ENCODE data around the gene GALK1. TPM values are rescaled to one million over a fixed set of nuclear protein-coding genes. Genes with fewer than 3 reads are reported as not detected.

Gene GALK1
- total and polyA plus RNA-seq, 2 of the 13 experiments (the other 11 are each of a cell fraction or from before 2014, with no cell fraction given), result 59.9 to 93.6 TPM

DNA sequence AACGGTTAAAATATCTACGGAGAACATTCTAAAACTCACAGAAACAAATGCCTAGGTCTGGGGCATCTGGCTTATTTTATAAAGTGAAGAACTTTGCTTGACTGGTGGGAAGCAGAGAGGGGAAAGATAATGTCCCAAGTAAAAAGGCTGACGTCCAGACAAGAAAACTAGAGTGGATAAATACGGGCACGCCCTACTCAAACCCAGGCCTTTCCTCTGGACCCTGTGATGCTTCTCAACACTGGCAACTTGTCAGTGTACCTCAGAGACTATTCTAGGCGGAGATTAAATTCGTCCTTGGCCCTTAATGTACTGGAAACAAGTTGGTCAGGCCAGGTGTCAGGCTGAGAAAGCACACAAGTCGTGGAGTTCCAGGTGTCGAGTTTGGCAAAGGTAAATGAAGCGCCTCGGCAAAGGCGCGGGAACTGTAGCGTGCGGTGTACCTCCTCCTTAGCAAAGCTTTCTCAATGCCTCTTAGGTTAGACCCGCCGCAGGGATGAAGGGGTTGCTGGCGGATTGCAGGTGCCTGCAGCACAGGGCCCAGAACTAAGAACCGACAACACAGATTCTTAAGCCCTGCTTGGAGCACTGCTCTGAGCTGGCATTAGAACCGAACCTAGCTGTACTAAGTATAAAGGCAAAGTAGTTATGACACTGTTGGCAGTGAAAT, 18.9 kb upstream of the GALK1 start (continued):
- TF ChIP-seq, protein P1, sequence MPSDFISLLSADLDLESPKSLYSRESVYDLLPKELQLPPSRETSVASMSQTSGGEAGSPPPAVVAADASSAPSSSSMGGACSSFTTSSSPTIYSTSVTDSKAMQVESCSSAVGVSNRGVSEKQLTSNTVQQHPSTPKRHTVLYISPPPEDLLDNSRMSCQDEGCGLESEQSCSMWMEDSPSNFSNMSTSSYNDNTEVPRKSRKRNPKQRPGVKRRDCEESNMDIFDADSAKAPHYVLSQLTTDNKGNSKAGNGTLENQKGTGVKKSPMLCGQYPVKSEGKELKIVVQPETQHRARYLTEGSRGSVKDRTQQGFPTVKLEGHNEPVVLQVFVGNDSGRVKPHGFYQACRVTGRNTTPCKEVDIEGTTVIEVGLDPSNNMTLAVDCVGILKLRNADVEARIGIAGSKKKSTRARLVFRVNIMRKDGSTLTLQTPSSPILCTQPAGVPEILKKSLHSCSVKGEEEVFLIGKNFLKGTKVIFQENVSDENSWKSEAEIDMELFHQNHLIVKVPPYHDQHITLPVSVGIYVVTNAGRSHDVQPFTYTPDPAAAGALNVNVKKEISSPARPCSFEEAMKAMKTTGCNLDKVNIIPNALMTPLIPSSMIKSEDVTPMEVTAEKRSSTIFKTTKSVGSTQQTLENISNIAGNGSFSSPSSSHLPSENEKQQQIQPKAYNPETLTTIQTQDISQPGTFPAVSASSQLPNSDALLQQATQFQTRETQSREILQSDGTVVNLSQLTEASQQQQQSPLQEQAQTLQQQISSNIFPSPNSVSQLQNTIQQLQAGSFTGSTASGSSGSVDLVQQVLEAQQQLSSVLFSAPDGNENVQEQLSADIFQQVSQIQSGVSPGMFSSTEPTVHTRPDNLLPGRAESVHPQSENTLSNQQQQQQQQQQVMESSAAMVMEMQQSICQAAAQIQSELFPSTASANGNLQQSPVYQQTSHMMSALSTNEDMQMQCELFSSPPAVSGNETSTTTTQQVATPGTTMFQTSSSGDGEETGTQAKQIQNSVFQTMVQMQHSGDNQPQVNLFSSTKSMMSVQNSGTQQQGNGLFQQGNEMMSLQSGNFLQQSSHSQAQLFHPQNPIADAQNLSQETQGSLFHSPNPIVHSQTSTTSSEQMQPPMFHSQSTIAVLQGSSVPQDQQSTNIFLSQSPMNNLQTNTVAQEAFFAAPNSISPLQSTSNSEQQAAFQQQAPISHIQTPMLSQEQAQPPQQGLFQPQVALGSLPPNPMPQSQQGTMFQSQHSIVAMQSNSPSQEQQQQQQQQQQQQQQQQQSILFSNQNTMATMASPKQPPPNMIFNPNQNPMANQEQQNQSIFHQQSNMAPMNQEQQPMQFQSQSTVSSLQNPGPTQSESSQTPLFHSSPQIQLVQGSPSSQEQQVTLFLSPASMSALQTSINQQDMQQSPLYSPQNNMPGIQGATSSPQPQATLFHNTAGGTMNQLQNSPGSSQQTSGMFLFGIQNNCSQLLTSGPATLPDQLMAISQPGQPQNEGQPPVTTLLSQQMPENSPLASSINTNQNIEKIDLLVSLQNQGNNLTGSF (CRISPR knock-in tag; IDR thresholded peaks at IDR 0.05), result no peak
- TF ChIP-seq ZNF382 (CRISPR knock-in tag; IDR thresholded peaks at IDR 0.05; ENCODE audit: borderline replicate concordance) (no peak), ZFP82 (CRISPR knock-in tag; IDR thresholded peaks at IDR 0.05; ENCODE audit: borderline replicate concordance) (no peak), ZNF292 (CRISPR knock-in tag; IDR thresholded peaks at IDR 0.05; ENCODE audit: borderline replicate concordance, low read depth) (no peak), ZNF605 (CRISPR knock-in tag; IDR thresholded peaks at IDR 0.05) (peak; percentile 39; the same call in 1 of the 2 replicates), ZC3H4 (CRISPR knock-in tag; IDR thresholded peaks at IDR 0.05; ENCODE audit: borderline replicate concordance) (peak; percentile 91; the same call in 1 of the 2 replicates), ZNF598 (CRISPR knock-in tag; IDR thresholded peaks at IDR 0.05; ENCODE audit: borderline replicate concordance) (0 out of 2 replicates have a peak, but pooled peaks have one; percentile 13), ZNF20 (CRISPR knock-in tag; IDR thresholded peaks at IDR 0.05) (0 out of 2 replicates have a peak, but pooled peaks have one; percentile 61), ZNF251 (CRISPR knock-in tag; IDR thresholded peaks at IDR 0.05) (no peak), ZNF629 (CRISPR knock-in tag; conservative IDR thresholded peaks at IDR 0.05) (0 out of 2 replicates have a peak, but pooled peaks have one; percentile 5), RFX5 (IDR thresholded peaks at IDR 0.05; ENCODE audit: low read depth, low read length) (no peak), ZMYM2 (CRISPR knock-in tag; IDR thresholded peaks at IDR 0.05) (0 out of 2 replicates have a peak, but pooled peaks have one; percentile 41)
- TF ChIP-seq, protein P2, sequence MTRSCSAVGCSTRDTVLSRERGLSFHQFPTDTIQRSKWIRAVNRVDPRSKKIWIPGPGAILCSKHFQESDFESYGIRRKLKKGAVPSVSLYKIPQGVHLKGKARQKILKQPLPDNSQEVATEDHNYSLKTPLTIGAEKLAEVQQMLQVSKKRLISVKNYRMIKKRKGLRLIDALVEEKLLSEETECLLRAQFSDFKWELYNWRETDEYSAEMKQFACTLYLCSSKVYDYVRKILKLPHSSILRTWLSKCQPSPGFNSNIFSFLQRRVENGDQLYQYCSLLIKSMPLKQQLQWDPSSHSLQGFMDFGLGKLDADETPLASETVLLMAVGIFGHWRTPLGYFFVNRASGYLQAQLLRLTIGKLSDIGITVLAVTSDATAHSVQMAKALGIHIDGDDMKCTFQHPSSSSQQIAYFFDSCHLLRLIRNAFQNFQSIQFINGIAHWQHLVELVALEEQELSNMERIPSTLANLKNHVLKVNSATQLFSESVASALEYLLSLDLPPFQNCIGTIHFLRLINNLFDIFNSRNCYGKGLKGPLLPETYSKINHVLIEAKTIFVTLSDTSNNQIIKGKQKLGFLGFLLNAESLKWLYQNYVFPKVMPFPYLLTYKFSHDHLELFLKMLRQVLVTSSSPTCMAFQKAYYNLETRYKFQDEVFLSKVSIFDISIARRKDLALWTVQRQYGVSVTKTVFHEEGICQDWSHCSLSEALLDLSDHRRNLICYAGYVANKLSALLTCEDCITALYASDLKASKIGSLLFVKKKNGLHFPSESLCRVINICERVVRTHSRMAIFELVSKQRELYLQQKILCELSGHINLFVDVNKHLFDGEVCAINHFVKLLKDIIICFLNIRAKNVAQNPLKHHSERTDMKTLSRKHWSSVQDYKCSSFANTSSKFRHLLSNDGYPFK (CRISPR knock-in tag; IDR thresholded peaks at IDR 0.05; ENCODE audit: borderline replicate concordance), result 0 out of 2 replicates have a peak, but pooled peaks have one; percentile 9
- TF ChIP-seq, protein P3, sequence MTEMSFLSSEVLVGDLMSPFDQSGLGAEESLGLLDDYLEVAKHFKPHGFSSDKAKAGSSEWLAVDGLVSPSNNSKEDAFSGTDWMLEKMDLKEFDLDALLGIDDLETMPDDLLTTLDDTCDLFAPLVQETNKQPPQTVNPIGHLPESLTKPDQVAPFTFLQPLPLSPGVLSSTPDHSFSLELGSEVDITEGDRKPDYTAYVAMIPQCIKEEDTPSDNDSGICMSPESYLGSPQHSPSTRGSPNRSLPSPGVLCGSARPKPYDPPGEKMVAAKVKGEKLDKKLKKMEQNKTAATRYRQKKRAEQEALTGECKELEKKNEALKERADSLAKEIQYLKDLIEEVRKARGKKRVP (CRISPR knock-in tag; IDR thresholded peaks at IDR 0.05), result peak in 1 of 2 experiments; percentile 14; a peak in 1 of 4 replicates
- TF ChIP-seq, protein P4, sequence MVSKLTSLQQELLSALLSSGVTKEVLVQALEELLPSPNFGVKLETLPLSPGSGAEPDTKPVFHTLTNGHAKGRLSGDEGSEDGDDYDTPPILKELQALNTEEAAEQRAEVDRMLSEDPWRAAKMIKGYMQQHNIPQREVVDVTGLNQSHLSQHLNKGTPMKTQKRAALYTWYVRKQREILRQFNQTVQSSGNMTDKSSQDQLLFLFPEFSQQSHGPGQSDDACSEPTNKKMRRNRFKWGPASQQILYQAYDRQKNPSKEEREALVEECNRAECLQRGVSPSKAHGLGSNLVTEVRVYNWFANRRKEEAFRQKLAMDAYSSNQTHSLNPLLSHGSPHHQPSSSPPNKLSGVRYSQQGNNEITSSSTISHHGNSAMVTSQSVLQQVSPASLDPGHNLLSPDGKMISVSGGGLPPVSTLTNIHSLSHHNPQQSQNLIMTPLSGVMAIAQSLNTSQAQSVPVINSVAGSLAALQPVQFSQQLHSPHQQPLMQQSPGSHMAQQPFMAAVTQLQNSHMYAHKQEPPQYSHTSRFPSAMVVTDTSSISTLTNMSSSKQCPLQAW (CRISPR knock-in tag; IDR thresholded peaks at IDR 0.05), result no peak
- TF ChIP-seq, protein P5, sequence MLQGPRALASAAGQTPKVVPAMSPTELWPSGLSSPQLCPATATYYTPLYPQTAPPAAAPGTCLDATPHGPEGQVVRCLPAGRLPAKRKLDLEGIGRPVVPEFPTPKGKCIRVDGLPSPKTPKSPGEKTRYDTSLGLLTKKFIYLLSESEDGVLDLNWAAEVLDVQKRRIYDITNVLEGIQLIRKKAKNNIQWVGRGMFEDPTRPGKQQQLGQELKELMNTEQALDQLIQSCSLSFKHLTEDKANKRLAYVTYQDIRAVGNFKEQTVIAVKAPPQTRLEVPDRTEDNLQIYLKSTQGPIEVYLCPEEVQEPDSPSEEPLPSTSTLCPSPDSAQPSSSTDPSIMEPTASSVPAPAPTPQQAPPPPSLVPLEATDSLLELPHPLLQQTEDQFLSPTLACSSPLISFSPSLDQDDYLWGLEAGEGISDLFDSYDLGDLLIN (CRISPR knock-in tag; IDR thresholded peaks at IDR 0.05; ENCODE audit: borderline replicate concordance), result 0 out of 2 replicates have a peak, but pooled peaks have one; percentile 56

All from HepG2 (cell line).